Endodermal cell (in vitro differentiated cells): ENCODE results near the gene RPL10A. TPM values are rescaled to one million over a fixed set of nuclear protein-coding genes. Genes with fewer than 3 reads are reported as not detected.

ENCODE experiments used
- DNase-seq: peaks from one replicate; pipeline ENCODE4 v3.0.0-alpha.2; 2017
- H3K27ac ChIP-seq: 2 replicates; pipeline ENCODE4 v1.5.1; 2013; ENCODE audit warnings: mild to moderate bottlenecking, low read depth, low read length, moderate library complexity
- H3K27me3 ChIP-seq: 2 replicates; pipeline ENCODE4 v1.6.1; 2013; ENCODE audit warnings: mild to moderate bottlenecking, low read length, moderate library complexity; ENCODE audit not compliant: insufficient read depth, control insufficient read depth, poor library complexity, severe bottlenecking
- H3K36me3 ChIP-seq: 2 replicates; pipeline ENCODE4 v1.7.0; 2013; ENCODE audit warnings: mild to moderate bottlenecking, low read length, moderate library complexity; ENCODE audit not compliant: control insufficient read depth, insufficient read depth
- H3K4me1 ChIP-seq: one replicate; pipeline ENCODE4 v1.7.0; 2013; ENCODE audit warnings: low read length; ENCODE audit not compliant: control insufficient read depth, insufficient read depth
- H3K4me3 ChIP-seq: 2 replicates; pipeline ENCODE4 v1.5.1; 2013; ENCODE audit warnings: mild to moderate bottlenecking, low read length, moderate library complexity
- H3K9ac ChIP-seq: 2 replicates; pipeline ENCODE4 v1.6.1; 2013; ENCODE audit warnings: mild to moderate bottlenecking, low read length, moderate library complexity; ENCODE audit not compliant: poor library complexity, severe bottlenecking; ENCODE audit errors: extremely low read depth
- H3K9me3 ChIP-seq: 2 replicates; pipeline ENCODE4 v1.6.1; 2013; ENCODE audit warnings: mild to moderate bottlenecking, low read length, moderate library complexity; ENCODE audit not compliant: control insufficient read depth
- H3K27ac Mint-ChIP-seq: 2 replicates; pipeline ENCODE4 v1.8.0; 2020; ENCODE audit warnings: mixed read lengths
- H3K27me3 Mint-ChIP-seq: 2 replicates; pipeline ENCODE4 v1.8.0; 2021; ENCODE audit warnings: mild to moderate bottlenecking, mixed read lengths; ENCODE audit not compliant: insufficient read depth
- H3K36me3 Mint-ChIP-seq: 2 replicates; pipeline ENCODE4 v1.8.0; 2020; ENCODE audit warnings: low read depth, mixed read lengths
- H3K4me1 Mint-ChIP-seq: 2 replicates; pipeline ENCODE4 v1.8.0; 2020; ENCODE audit warnings: mixed read lengths
- H3K4me3 Mint-ChIP-seq: 2 replicates; pipeline ENCODE4 v1.8.0; 2020; ENCODE audit warnings: mild to moderate bottlenecking, moderate library complexity, mixed read lengths
- H3K9me3 Mint-ChIP-seq: 2 replicates; pipeline ENCODE4 v1.8.0; 2020; ENCODE audit warnings: mild to moderate bottlenecking, mixed read lengths
- WGBS, 2 experiments: methylation state at CpG; one replicate each; pipeline versions ENCODE4 v1.1.5 to v1.1.7; 2013; ENCODE audit warnings: missing lambda C conversion rate in 2 of 2, mixed read lengths in 1 of 2; ENCODE audit not compliant: insufficient coverage in 1 of 2, insufficient read length in 1 of 2; 5-methylcytosine and 5-hydroxymethylcytosine counted together
- total RNA-seq, 2 donors: library from RNA; stranded (reverse); fragmentation: NEBNext Ultra II Directional in 1 of 2; extraction: Animal tissue kit (Norgen Biotek cat#: 25700) in 1 of 2; gene quantifications; 2 replicates in 1 of 2; 3 replicates in 1 of 2; pipeline ENCODE4 v1.2.1, GENCODE V29; 2021
- TF ChIP-seq, protein P1 (sequence below): fragments of 200-600 bp; sonication (generic); conservative IDR thresholded peaks from 2 replicates; pipeline ENCODE4 v1.5.0; 2021; ENCODE audit warnings: antibody characterized with exemption, mild to moderate bottlenecking

RPL10A gene
- total RNA-seq, 2 donors from 2014 or later = 1,411 to 1,652 TPM

DNA sequence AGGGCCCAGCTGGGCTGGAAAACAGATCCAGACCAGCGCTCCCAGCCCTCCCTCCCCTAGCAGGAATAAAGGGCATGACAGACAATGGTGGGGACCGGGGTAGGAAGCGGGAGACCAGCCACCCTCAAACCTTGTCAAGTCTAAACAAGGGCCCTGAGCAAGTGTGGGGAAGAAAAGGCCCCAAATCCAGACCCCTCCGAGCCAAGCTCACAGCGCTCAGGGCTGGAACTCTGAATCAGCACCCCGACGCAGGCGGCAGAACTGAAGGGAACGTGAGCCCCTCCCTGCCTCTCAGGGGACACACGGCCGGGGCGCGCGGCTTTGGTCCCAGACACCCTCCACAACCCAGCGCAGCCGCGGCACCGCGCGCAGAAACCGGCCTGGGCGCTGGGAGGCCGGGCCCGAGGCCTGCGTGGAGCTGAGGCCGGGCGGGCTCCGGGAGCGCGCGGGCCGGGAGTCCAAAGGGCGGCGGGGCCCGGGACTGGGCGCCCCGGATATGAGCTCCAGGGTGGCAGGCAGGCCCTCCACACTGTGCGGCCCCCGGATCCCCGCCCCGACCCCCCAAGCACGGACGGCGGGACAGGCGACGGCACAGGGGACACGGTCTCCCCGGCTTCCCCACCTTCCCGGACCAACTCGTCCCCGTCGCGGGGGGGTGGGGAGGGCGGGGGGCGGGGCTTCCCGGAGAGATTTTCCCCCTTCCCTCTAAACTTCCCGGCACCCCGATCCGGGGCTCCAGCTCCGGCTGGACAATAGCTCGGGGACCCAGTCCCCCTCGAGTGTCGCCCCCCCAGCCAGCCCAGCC lies 28.0 kb downstream of the RPL10A start:
- Mint-ChIP-seq H3K27ac (peak overlapping the region; percentile 90), H3K4me3 (peak overlapping the region; percentile 73), H3K36me3 (no peaks in the 10 kb centered on the region), H3K9me3 (no peaks in the 10 kb centered on the region), H3K27me3 (peaks cover 15% of the 10 kb centered on the region), H3K4me1 (peaks cover 50% of the 10 kb centered on the region)
- WGBS, 2 experiments = 1% methylated on average over 15 to 61 of the region's 63 CpGs
- peak overlapping the region; percentile 81 for H3K4me3 ChIP-seq
- H3K27ac ChIP-seq = peak overlapping the region; percentile 52
- no peaks in the 10 kb centered on the region for H3K27me3 ChIP-seq
- H3K9ac ChIP-seq = peak overlapping the region; percentile 53
- H3K36me3 ChIP-seq = no peaks in the 10 kb centered on the region
- TF ChIP-seq, protein P1, sequence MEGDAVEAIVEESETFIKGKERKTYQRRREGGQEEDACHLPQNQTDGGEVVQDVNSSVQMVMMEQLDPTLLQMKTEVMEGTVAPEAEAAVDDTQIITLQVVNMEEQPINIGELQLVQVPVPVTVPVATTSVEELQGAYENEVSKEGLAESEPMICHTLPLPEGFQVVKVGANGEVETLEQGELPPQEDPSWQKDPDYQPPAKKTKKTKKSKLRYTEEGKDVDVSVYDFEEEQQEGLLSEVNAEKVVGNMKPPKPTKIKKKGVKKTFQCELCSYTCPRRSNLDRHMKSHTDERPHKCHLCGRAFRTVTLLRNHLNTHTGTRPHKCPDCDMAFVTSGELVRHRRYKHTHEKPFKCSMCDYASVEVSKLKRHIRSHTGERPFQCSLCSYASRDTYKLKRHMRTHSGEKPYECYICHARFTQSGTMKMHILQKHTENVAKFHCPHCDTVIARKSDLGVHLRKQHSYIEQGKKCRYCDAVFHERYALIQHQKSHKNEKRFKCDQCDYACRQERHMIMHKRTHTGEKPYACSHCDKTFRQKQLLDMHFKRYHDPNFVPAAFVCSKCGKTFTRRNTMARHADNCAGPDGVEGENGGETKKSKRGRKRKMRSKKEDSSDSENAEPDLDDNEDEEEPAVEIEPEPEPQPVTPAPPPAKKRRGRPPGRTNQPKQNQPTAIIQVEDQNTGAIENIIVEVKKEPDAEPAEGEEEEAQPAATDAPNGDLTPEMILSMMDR = no peak
- H3K4me1 ChIP-seq = peaks cover 25% of the 10 kb centered on the region
- no peaks in the 10 kb centered on the region for H3K9me3 ChIP-seq
- DNase-seq = peak; percentile 82

DNA sequence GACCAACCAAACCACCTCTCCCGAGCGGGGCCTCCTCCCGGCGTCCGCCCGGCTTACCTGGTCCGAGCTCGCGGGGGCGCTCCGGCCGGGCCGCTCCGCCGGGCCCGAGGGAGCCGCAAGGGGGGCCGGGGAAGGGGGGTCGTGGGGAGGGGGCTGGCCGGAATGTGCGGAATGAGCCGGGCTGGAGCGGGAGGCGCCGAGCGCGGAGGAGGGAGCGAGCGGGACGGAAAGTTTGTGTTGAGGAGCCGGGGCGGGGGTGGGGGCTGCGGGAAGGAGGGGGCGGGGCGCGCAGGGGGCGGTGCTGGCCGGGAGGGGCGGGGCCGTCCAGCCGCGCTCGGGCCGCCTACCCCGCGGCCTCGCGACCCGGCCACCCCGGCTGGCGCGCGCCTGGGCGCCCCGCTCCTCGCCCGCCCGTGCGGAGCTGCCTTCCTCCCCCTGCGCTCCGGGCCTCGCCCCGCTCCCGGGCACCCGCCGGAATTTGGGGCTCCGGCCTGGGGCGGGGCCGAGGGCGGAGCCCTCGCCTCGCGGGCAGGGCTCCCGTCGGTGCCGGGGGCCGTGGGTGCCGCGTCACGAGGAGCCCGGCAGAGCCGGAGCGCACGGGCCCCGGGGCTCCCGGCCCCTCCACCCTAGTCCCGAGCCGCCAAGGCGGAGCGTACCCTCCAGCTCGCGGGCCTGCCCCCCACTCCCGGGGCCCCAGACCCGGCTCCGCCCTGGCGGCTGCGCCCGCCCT lies 28.8 kb downstream of the RPL10A start, which contains the start of gene TEAD3:
Gene TEAD3, minus strand, starts transcription at position 239 of the 730 bp plus-strand sequence.
- DNase-seq = peak; percentile 95
- Histone ChIP-seq H3K27ac (peak within 1 kb of the TSS; percentile 52), H3K4me3 (peak within 1 kb of the TSS; percentile 81), H3K36me3 (no peaks in the 10 kb centered on the region), H3K4me1 (peaks cover 18% of the 10 kb centered on the region), H3K9me3 (no peaks in the 10 kb centered on the region), H3K9ac (peak within 1 kb of the TSS; percentile 59), H3K27me3 (no peaks in the 10 kb centered on the region)
- Mint-ChIP-seq H3K4me1 (peaks cover 43% of the 10 kb centered on the region), H3K36me3 (no peaks in the 10 kb centered on the region), H3K9me3 (no peaks in the 10 kb centered on the region), H3K27ac (peak within 1 kb of the TSS; percentile 90), H3K27me3 (peaks cover 16% of the 10 kb centered on the region), H3K4me3 (peak within 1 kb of the TSS; percentile 73)
- TF ChIP-seq, protein P1 = peak; percentile 46
- 0% methylated on average over 18 to 85 of the region's 98 CpGs for WGBS, 2 experiments

DNA sequence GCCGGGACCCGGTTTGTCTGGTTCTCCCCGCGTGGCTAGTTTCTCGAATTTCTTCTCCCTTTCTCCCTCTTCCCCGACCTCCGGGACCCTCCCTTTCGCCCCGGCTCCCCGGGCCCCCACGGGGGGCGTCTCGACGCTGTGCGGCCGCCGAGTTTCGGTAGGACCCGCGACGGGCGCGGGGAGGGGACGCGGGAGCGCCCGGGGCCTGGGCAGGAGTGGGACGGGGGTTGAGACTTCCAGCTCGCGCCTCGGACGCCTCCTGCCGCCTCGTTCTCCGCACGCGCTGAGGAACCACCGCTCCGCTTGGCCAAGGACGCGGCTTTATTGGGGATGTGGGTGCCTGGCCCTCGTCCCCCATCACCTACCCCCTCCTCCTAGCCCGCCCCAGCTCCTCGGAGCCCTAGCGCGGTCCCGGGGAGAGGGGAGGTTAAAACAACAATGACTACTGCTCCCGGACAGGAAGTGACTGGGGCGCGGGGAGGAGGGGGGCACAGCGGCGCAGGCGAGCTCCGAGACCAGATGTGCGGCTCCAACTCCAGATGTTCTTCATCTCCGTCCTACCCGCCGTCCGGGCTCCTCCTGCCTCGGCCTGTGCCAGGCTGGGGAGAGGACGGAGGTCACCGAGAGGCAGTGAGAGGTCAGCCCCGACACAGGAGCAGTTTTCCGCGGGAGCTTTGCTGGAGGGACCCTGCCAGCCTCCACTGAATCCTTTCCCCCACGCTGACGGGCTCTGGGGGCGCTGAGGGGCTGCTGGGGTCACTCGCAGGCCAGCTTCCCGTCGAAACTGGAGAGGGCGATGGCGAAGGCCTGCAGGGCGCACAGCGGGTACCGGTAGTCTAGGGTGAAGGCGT lies 29.6 kb downstream of the RPL10A start:
- Histone ChIP-seq H3K9ac (peak overlapping the region; percentile 59), H3K27ac (peak overlapping the region; percentile 51), H3K27me3 (no peaks in the 10 kb centered on the region), H3K4me3 (peak overlapping the region; percentile 79), H3K9me3 (no peaks in the 10 kb centered on the region), H3K36me3 (no peaks in the 10 kb centered on the region), H3K4me1 (peaks cover 11% of the 10 kb centered on the region)
- TF ChIP-seq, protein P1 = no peak
- WGBS, 2 experiments = 6 to 15% methylated on average over 17 to 77 of the region's 77 CpGs
- H3K4me1 Mint-ChIP-seq = peaks cover 35% of the 10 kb centered on the region
- no peak overlapping the region for H3K27ac Mint-ChIP-seq
- no peaks in the 10 kb centered on the region for H3K9me3 Mint-ChIP-seq
- H3K4me3 Mint-ChIP-seq = peak overlapping the region; percentile 66
- no peaks in the 10 kb centered on the region for H3K36me3 Mint-ChIP-seq
- peak; percentile 86 for DNase-seq
- H3K27me3 Mint-ChIP-seq = peaks cover 16% of the 10 kb centered on the region
